Measurements from ENCODE around the gene PIN1. TPM values are rescaled to one million over a fixed set of nuclear protein-coding genes. Genes with fewer than 3 reads are reported as not detected.

The PIN1 gene
- total and polyA plus RNA-seq, 2 of the 13 experiments (the other 11 are each of a cell fraction or from before 2014, with no cell fraction given) = 31.9 to 72.0 TPM

DNA sequence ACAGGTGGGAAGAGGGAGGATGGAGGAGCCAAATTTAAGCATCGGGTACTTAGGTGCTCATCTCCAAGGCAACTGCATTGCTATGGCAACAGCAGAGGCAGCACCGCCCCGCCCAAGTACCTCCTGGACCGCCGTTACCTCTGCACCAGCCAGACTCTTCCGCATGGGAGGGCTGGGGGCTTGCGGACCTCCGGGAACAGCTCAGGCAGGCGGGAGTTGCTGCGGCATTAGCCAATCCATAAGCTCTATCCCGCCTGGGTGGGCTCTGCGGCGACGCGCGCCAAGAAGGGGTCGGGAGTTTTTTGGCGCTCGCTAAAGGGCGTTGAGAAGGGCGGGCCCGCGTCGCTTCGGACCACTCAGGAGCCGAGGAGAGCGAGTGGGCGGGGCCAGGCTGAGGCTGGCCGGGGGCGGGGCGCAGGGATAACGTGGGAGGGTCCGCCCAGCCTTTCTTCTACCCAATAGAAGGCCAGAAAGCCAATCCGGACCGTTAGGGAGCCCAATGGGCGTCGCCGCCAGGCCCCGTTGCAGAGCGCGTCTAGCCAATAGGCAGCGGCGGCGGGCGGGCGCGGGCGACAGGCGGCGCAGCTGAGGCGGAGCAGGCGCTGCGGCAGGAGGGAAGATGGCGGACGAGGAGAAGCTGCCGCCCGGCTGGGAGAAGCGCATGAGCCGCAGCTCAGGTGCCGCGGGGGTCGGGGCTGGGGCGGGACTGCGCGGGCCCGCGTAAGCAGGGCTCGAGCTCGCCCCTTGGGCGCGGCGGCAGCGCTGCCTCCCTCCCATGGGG is at the start of gene PIN1 (continued):
- TF ChIP-seq, protein P1, sequence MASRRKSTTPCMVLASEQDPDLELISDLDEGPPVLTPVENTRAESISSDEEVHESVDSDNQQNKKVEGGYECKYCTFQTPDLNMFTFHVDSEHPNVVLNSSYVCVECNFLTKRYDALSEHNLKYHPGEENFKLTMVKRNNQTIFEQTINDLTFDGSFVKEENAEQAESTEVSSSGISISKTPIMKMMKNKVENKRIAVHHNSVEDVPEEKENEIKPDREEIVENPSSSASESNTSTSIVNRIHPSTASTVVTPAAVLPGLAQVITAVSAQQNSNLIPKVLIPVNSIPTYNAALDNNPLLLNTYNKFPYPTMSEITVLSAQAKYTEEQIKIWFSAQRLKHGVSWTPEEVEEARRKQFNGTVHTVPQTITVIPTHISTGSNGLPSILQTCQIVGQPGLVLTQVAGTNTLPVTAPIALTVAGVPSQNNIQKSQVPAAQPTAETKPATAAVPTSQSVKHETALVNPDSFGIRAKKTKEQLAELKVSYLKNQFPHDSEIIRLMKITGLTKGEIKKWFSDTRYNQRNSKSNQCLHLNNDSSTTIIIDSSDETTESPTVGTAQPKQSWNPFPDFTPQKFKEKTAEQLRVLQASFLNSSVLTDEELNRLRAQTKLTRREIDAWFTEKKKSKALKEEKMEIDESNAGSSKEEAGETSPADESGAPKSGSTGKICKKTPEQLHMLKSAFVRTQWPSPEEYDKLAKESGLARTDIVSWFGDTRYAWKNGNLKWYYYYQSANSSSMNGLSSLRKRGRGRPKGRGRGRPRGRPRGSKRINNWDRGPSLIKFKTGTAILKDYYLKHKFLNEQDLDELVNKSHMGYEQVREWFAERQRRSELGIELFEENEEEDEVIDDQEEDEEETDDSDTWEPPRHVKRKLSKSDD (CRISPR knock-in tag; IDR thresholded peaks at IDR 0.05; ENCODE audit: low read depth) = no peak
- TF ChIP-seq ZNF577 (CRISPR knock-in tag; IDR thresholded peaks at IDR 0.05; ENCODE audit: borderline replicate concordance, low read depth) (no peak), ZNF282 (IDR thresholded peaks at IDR 0.05; ENCODE audit: partially characterized antibody) (no peak), MLX (CRISPR knock-in tag; IDR thresholded peaks at IDR 0.05) (no peak), HMG20B (CRISPR knock-in tag; conservative IDR thresholded peaks at IDR 0.05) (no peak), DMAP1 (CRISPR knock-in tag; IDR thresholded peaks at IDR 0.05) (no peak; the same call in 1 of the 2 replicates), ZBTB7B (CRISPR knock-in tag; IDR thresholded peaks at IDR 0.05) (peak; percentile 66), ATRX (CRISPR knock-in tag; IDR thresholded peaks at IDR 0.05; ENCODE audit: borderline replicate concordance) (no peak), TAF1 (CRISPR knock-in tag; IDR thresholded peaks at IDR 0.05) (peak; percentile 58), ZNF30 (CRISPR knock-in tag; IDR thresholded peaks at IDR 0.05) (no peak), SKI (IDR thresholded peaks at IDR 0.05; ENCODE audit: partially characterized antibody) (no peak), BATF2 (CRISPR knock-in tag; IDR thresholded peaks at IDR 0.05) (no peak), MIER2 (CRISPR knock-in tag; IDR thresholded peaks at IDR 0.05) (no peak), CREM (IDR thresholded peaks at IDR 0.05) (no peak; the same call in 1 of the 2 replicates), CREM (CRISPR knock-in tag; IDR thresholded peaks at IDR 0.05) (no peak), ZNF343 (CRISPR knock-in tag; IDR thresholded peaks at IDR 0.05) (no peak), HNRNPH1 (optimal IDR thresholded peaks at IDR 0.05; ENCODE audit: low read depth, low read length) (no peak), NCOR1 (IDR thresholded peaks at IDR 0.05; ENCODE audit: borderline replicate concordance, low read length) (no peak), ZNF672 (CRISPR knock-in tag; IDR thresholded peaks at IDR 0.05) (no peak), DNMT3B (CRISPR knock-in tag; conservative IDR thresholded peaks at IDR 0.05) (no peak), RAD51 (IDR thresholded peaks at IDR 0.05; ENCODE audit: borderline replicate concordance) (no peak), ZNF891 (CRISPR knock-in tag; IDR thresholded peaks at IDR 0.05) (no peak)
- TF ChIP-seq, protein P2, sequence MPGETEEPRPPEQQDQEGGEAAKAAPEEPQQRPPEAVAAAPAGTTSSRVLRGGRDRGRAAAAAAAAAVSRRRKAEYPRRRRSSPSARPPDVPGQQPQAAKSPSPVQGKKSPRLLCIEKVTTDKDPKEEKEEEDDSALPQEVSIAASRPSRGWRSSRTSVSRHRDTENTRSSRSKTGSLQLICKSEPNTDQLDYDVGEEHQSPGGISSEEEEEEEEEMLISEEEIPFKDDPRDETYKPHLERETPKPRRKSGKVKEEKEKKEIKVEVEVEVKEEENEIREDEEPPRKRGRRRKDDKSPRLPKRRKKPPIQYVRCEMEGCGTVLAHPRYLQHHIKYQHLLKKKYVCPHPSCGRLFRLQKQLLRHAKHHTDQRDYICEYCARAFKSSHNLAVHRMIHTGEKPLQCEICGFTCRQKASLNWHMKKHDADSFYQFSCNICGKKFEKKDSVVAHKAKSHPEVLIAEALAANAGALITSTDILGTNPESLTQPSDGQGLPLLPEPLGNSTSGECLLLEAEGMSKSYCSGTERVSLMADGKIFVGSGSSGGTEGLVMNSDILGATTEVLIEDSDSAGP (CRISPR knock-in tag; IDR thresholded peaks at IDR 0.05; ENCODE audit: borderline replicate concordance) = peak; percentile 73; the same call in 1 of the 2 replicates
- TF ChIP-seq, protein P3, sequence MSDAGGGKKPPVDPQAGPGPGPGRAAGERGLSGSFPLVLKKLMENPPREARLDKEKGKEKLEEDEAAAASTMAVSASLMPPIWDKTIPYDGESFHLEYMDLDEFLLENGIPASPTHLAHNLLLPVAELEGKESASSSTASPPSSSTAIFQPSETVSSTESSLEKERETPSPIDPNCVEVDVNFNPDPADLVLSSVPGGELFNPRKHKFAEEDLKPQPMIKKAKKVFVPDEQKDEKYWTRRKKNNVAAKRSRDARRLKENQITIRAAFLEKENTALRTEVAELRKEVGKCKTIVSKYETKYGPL (CRISPR knock-in tag; IDR thresholded peaks at IDR 0.05) = no peak
- TF ChIP-seq, protein P4, sequence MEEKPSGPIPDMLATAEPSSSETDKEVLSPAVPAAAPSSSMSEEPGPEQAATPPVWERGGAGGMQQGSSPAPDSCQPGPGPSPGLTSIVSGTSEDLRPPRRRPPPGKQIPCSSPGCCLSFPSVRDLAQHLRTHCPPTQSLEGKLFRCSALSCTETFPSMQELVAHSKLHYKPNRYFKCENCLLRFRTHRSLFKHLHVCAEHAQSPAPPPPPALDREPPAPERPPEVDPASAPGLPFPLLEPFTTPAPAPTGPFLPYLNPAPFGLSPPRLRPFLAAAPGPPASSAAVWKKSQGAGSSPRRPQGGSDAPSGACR (CRISPR knock-in tag; IDR thresholded peaks at IDR 0.05) = no peak
